Naive thymus-derived CD8-positive, alpha-beta T cell (primary cell): ENCODE measurements around the gene B9D1. TPM values are rescaled to one million over a fixed set of nuclear protein-coding genes. Genes with fewer than 3 reads are reported as not detected.
"Not testable (repeated sequence)": the region's sequence is repeated elsewhere in the genome, so short reads cannot be mapped to it uniquely, and the experiment has no call there.

Source experiments
- ATAC-seq, 2 donors: fragments of 150-1000 bp; cut with Tn5 transposase in 1 of 2; sonication (Bioruptor Pico), chemical (Tn5 transposase) in 1 of 2; 1 replicate in 1 of 2; 2 replicates in 1 of 2; pipeline ENCODE4 v1.10.0; 2021; ENCODE audit warnings: mild to moderate bottlenecking in 2 of 2, moderate library complexity in 2 of 2
- POLR2A ChIA-PET: fragments of 350-600 bp; sonication (Branson Sonifier 250); formaldehyde crosslinking; loops from one replicate; lab custom pipeline; 2021; ENCODE audit warnings: antibody characterized with exemption; lab: Charles Lee
- DNase-seq, 10 donors: peaks; one replicate each; pipeline versions ENCODE4 v3.0.0 to v3.0.0-alpha.2; 2020 to 2022
- H3K27ac Mint-ChIP-seq, 10 donors: one replicate each; pipeline ENCODE4 v1.8.0; 2020 to 2022; ENCODE audit warnings: mild to moderate bottlenecking in 10 of 10, mixed read lengths in 10 of 10, moderate library complexity in 4 of 10, inconsistent platforms in 1 of 10
- H3K27me3 Mint-ChIP-seq, 5 donors: one replicate each; pipeline ENCODE4 v1.8.0; 2021 to 2022; ENCODE audit warnings: mixed read lengths in 5 of 5
- H3K36me3 Mint-ChIP-seq, 3 donors: one replicate each; pipeline ENCODE4 v1.8.0; 2020 to 2022; ENCODE audit warnings: mixed read lengths in 3 of 3, mild to moderate bottlenecking in 2 of 3, inconsistent platforms in 1 of 3
- H3K4me1 Mint-ChIP-seq, 4 donors: one replicate each; pipeline ENCODE4 v1.8.0; 2021 to 2022; ENCODE audit warnings: mixed read lengths in 4 of 4
- H3K4me3 Mint-ChIP-seq, 10 donors: one replicate each; pipeline ENCODE4 v1.8.0; 2020 to 2022; ENCODE audit warnings: mild to moderate bottlenecking in 10 of 10, mixed read lengths in 10 of 10, moderate library complexity in 6 of 10, inconsistent platforms in 1 of 10
- H3K9me3 Mint-ChIP-seq, 9 donors: one replicate each; pipeline ENCODE4 v1.8.0; 2020 to 2022; ENCODE audit warnings: mixed read lengths in 9 of 9, mild to moderate bottlenecking in 3 of 9, inconsistent platforms in 1 of 9, moderate library complexity in 1 of 9
- polyA plus RNA-seq, 3 donors: library from polyadenylated mRNA; unstranded; fragments of 300-500 nt; fragmentation: Illumina TruSeq; gene quantifications; one replicate each; pipeline ENCODE4 v1.2.3, GENCODE V29; 2021
- total RNA-seq, 8 experiments: library from RNA in 2 of 8; stranded (reverse) in 2 of 8; gene quantifications; one replicate each; pipeline ENCODE4 v1.2.3 and lab custom pipeline; 2021 to 2026

B9D1 gene
- total and polyA plus RNA-seq, 5 experiments from 2014 or later, result 0.75 to 3.1 (median 1.8) TPM

- DNase-seq, result peak in 1 of 10 donors; percentile 15
These were observed 1.8 kb downstream of the B9D1 start for GRCh38 chr17:19360772-19361171.

GRCh38 chr17:19359856-19360255, 2.7 kb downstream of the B9D1 start:
- Mint-ChIP-seq H3K36me3 (peaks cover 0 to 2% (median 0%) of the 10 kb centered on the region in 3 donors), H3K27me3 (peaks cover 13 to 51% (median 27%) of the 10 kb centered on the region in 5 donors), H3K4me1 (peaks cover 3 to 15% (median 7%) of the 10 kb centered on the region in 4 donors), H3K9me3 (peaks cover 0 to 2% (median 0%) of the 10 kb centered on the region in 9 donors), H3K4me3 (no peak overlapping the region), H3K27ac (no peak overlapping the region)
- ATAC-seq, result no peak
- DNase-seq, result peak in 1 of 10 donors; percentile 60
- POLR2A ChIA-PET, result no interaction called here

More at GRCh38 chr17:19360772-19361171, 1.8 kb downstream of the B9D1 start:
- POLR2A ChIA-PET, result no interaction called here
- Mint-ChIP-seq H3K27ac (peak overlapping the region in 2 of 10 donors; percentile 59 to 79), H3K27me3 (peaks cover 13 to 51% (median 27%) of the 10 kb centered on the region in 5 donors), H3K4me3 (peak overlapping the region in 4 of 10 donors; percentile 4 to 81 (median 45)), H3K9me3 (peaks cover 0 to 2% (median 0%) of the 10 kb centered on the region in 9 donors), H3K4me1 (peaks cover 3 to 15% (median 7%) of the 10 kb centered on the region in 4 donors), H3K36me3 (peaks cover 0 to 2% (median 0%) of the 10 kb centered on the region in 3 donors)
- ATAC-seq, result no peak

- DNase-seq (peak in 1 of 10 donors; percentile 11), ATAC-seq (no peak)
- peaks cover 0 to 2% (median 0%) of the 10 kb centered on the region in 9 donors for H3K9me3 Mint-ChIP-seq
- peaks cover 3 to 15% (median 7%) of the 10 kb centered on the region in 4 donors for H3K4me1 Mint-ChIP-seq
- no peak overlapping the region for H3K4me3 Mint-ChIP-seq
- peaks cover 13 to 58% (median 30%) of the 10 kb centered on the region in 5 donors for H3K27me3 Mint-ChIP-seq
- H3K27ac Mint-ChIP-seq, result peak overlapping the region in 1 of 10 donors; percentile 23
- POLR2A ChIA-PET, result no interaction called here
- H3K36me3 Mint-ChIP-seq, result peaks cover 0 to 2% (median 0%) of the 10 kb centered on the region in 3 donors
These were observed 3.4 kb downstream of the B9D1 start for GRCh38 chr17:19359151-19359550.

DNA sequence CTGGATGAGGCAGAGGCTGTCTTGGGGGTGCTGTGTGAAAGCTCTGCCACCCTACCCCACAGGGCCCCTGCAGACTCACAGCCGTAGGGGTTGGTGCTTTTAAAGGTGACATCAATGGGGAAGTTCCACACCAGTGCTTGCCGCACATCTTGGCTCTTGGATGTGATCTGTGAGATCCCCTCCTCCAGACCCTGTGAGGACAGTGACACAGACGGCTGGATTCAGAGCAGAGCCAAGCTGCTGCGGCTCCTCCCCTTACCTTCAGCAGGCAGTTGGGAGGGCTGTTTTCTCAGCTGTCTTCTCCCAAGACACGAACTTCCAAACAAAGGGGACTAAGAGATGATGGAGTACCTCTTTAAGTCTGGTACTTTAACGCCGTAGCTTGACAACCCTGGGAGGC, 4.8 kb downstream of the B9D1 start:
- H3K36me3 Mint-ChIP-seq, result peaks cover 0 to 2% (median 0%) of the 10 kb centered on the region in 3 donors
- POLR2A ChIA-PET, result interaction anchor here (1.0 kb wide), 1 partner anchor 17 kb away, joined by 3 read pairs; no protein-coding TSS in a partner anchor

GRCh38 chr17:19357351-19357750, 5.2 kb downstream of the B9D1 start:
- H3K27me3 Mint-ChIP-seq, result peaks cover 15 to 62% (median 34%) of the 10 kb centered on the region in 5 donors
- ATAC-seq (no peak), DNase-seq (peak in 1 of 10 donors; percentile 31)
- POLR2A ChIA-PET, result interaction anchor here (1.0 kb wide), 1 partner anchor 16 kb away, joined by 3 read pairs; no protein-coding TSS in a partner anchor
- no peaks in the 10 kb centered on the region for H3K9me3 Mint-ChIP-seq
- H3K4me1 Mint-ChIP-seq, result peaks cover 0 to 7% (median 5%) of the 10 kb centered on the region in 4 donors
- peaks cover 0 to 2% (median 0%) of the 10 kb centered on the region in 3 donors for H3K36me3 Mint-ChIP-seq
- H3K27ac Mint-ChIP-seq, result no peak overlapping the region
- H3K4me3 Mint-ChIP-seq, result peak overlapping the region in 1 of 10 donors; percentile 66

More for the DNA sequence above, 4.8 kb downstream of the B9D1 start:
- Mint-ChIP-seq H3K27ac (no peak overlapping the region), H3K9me3 (peaks cover 0 to 2% (median 0%) of the 10 kb centered on the region in 9 donors), H3K4me3 (no peak overlapping the region), H3K4me1 (peaks cover 2 to 8% (median 5%) of the 10 kb centered on the region in 4 donors), H3K27me3 (peaks cover 15 to 62% (median 34%) of the 10 kb centered on the region in 5 donors)
- DNase-seq (peak in 1 of 10 donors; percentile 14), ATAC-seq (no peak)

- H3K9me3 Mint-ChIP-seq, result no peaks in the 10 kb centered on the region
- H3K4me1 Mint-ChIP-seq, result no peaks in the 10 kb centered on the region
- no peak for DNase-seq
- ATAC-seq, result no peak
- POLR2A ChIA-PET, result no interaction called here
- no peak overlapping the region for H3K27ac Mint-ChIP-seq
- peaks cover 14 to 44% (median 28%) of the 10 kb centered on the region in 5 donors for H3K27me3 Mint-ChIP-seq
- H3K36me3 Mint-ChIP-seq, result peaks cover 0 to 2% (median 0%) of the 10 kb centered on the region in 3 donors
- no peak overlapping the region for H3K4me3 Mint-ChIP-seq
These were observed 7.8 kb downstream of the B9D1 start for GRCh38 chr17:19354748-19355147.

GRCh38 chr17:19353401-19353800, 9.1 kb downstream of the B9D1 start:
- DNase-seq, H3K36me3 Mint-ChIP-seq, H3K9me3 Mint-ChIP-seq, H3K4me1 Mint-ChIP-seq, H3K4me3 Mint-ChIP-seq, ATAC-seq, POLR2A ChIA-PET, H3K27ac Mint-ChIP-seq: not testable (repeated sequence)
- peaks cover 9 to 30% (median 22%) of the 10 kb centered on the region in 5 donors for H3K27me3 Mint-ChIP-seq

GRCh38 chr17:19348806-19349205, 13.7 kb downstream of the B9D1 start:
- POLR2A ChIA-PET, result interaction anchor here (0.7 kb wide), 1 partner anchor 63 kb away, joined by 3 read pairs; no protein-coding TSS in a partner anchor
- Mint-ChIP-seq H3K36me3 (no peaks in the 10 kb centered on the region), H3K4me3 (no peak overlapping the region), H3K4me1 (no peaks in the 10 kb centered on the region), H3K9me3 (no peaks in the 10 kb centered on the region), H3K27me3 (peaks cover 0 to 9% (median under 1%) of the 10 kb centered on the region in 5 donors), H3K27ac (no peak overlapping the region)
- ATAC-seq (no peak), DNase-seq (peak in 1 of 10 donors; percentile 45)

DNA sequence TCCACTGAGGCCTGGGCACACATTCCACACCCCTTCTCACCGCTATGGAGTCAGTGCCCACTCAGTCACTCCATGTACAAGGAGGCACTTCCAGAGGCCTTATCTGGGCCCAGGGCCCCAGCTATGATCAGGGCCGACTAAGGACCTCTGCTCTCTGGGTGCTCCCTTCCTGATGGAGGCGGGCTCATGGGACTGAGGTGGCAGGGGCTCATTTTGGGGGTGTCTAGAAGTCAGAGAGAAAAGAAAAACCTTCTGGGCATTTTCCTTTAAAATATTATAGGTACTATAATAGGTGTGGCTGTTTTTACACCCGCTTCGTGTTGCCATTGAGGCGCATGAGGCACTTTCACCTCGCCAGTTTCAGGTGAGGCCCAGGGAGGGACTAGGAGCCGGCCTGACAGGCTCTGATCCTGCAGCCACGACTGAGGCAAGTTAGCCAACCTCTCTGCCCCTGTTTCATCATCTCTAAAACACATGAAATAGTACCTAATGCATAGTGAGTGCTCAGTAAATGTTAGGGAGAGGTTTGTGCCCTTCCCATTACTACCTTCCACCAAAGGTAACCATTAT, 14.4 kb downstream of the B9D1 start:
- DNase-seq, result no peak
- Mint-ChIP-seq H3K36me3 (no peaks in the 10 kb centered on the region), H3K27me3 (peaks cover 0 to 9% (median under 1%) of the 10 kb centered on the region in 5 donors), H3K27ac (no peak overlapping the region), H3K4me3 (no peak overlapping the region), H3K9me3 (no peaks in the 10 kb centered on the region), H3K4me1 (no peaks in the 10 kb centered on the region)
- ATAC-seq, result no peak
- POLR2A ChIA-PET, result no interaction called here

DNA sequence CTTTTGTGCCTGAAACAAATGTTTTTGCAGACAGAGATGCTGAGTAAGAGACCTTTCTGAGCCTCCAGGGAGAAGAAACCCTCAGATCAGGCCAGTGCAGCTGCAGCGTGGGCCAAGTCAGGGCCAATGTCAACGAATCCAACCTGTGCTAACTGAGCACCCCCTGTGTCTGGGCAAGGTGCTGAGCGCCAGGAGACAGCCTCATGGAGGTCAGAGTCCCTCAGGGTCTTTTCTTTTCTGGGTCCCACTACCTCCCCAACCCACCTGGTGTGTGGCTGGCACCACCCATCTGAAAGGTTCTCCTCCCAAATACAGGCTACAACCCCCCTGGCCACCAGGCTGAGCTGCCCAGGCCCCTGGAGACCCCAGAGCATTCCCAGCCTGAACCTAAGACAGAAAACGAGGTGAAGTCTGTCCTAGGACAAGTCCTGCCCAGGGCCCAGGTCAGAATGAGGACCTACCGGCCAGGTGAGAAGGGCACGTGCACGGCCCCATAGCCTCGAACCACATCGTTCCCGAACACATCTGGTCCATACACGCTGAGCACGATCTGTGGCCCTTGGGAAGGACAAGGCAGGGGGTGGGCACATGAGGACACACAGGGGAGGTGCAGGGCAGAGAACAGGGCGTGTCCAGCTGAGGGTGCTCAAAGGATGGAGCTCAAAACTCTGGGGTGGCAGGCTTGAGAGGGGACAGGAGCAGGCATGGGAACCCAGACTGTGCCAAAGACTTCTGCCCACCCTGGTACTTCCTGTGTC, 15.0 kb downstream of the B9D1 start:
- H3K4me1 Mint-ChIP-seq, result no peaks in the 10 kb centered on the region
- no peak overlapping the region for H3K4me3 Mint-ChIP-seq
- ATAC-seq (no peak), DNase-seq (peak in 2 of 10 donors; percentile 9 to 57)
- no peaks in the 10 kb centered on the region for H3K36me3 Mint-ChIP-seq
- H3K9me3 Mint-ChIP-seq, result no peaks in the 10 kb centered on the region
- POLR2A ChIA-PET, result no interaction called here
- H3K27me3 Mint-ChIP-seq, result peaks cover 0 to 9% (median 4%) of the 10 kb centered on the region in 5 donors
- H3K27ac Mint-ChIP-seq, result no peak overlapping the region

GRCh38 chr17:19346351-19347255, 15.9 kb downstream of the B9D1 start:
- Mint-ChIP-seq H3K9me3 (no peaks in the 10 kb centered on the region), H3K4me1 (no peaks in the 10 kb centered on the region)

More at GRCh38 chr17:19346351-19347255, 15.9 kb downstream of the B9D1 start:
- DNase-seq (peak in 1 of 10 donors; percentile 23), ATAC-seq (no peak)
- POLR2A ChIA-PET, result no interaction called here
- Mint-ChIP-seq H3K27ac (no peak overlapping the region), H3K4me3 (no peak overlapping the region), H3K27me3 (peaks cover 6 to 16% (median 10%) of the 10 kb centered on the region in 5 donors), H3K36me3 (no peaks in the 10 kb centered on the region)
